B cell (primary cell): ENCODE data around the gene ANKRD35. TPM values are rescaled to one million over a fixed set of nuclear protein-coding genes. Genes with fewer than 3 reads are reported as not detected.
A peak's percentile ranks its signal among the peaks of the same experiment; 100 is the strongest.

ENCODE experiments used
- ATAC-seq: fragments of 200-7000 bp; cut with Tn5 transposase; one replicate; pipeline ENCODE4 v1.10.0; 2021; ENCODE audit warnings: low read depth, mild to moderate bottlenecking, moderate number of reproducible peaks, moderate library complexity
- CTCF ChIA-PET: fragments of 350-600 bp; sonication (Branson Sonifier 250); formaldehyde crosslinking; loops from one replicate; lab custom pipeline; 2021; ENCODE audit warnings: antibody characterized with exemption, inconsistent platforms; lab: Charles Lee
- POLR2A ChIA-PET: fragments of 350-600 bp; sonication (Branson Sonifier 250); formaldehyde crosslinking; loops from one replicate; lab custom pipeline; 2021; ENCODE audit warnings: antibody characterized with exemption; lab: Charles Lee
- DNase-seq: peaks from one replicate; pipeline ENCODE4 v3.0.0; 2013
- H2AFZ ChIP-seq: 2 replicates; pipeline ENCODE4 v1.6.1; 2012; ENCODE audit warnings: mild to moderate bottlenecking, low read depth, low read length; ENCODE audit not compliant: insufficient read depth, poor library complexity, severe bottlenecking
- H3K27ac ChIP-seq, 2 donors: 1 replicate in 1 of 2; 2 replicates in 1 of 2; pipeline ENCODE4 v1.5.1; 2012 to 2013; ENCODE audit warnings: low read length in 2 of 2, mild to moderate bottlenecking in 2 of 2, moderate library complexity in 1 of 2
- H3K27me3 ChIP-seq, 4 experiments: fragments of 200-600 bp in 1 of 4; sonication (generic) in 1 of 4; replicated peaks in 1 of 4; 1 replicate in 2 of 4; 2 replicates in 2 of 4; pipeline versions ENCODE4 v1.6.1 to v1.7.0; 2013 to 2016; ENCODE audit warnings: low read length in 3 of 4, mild to moderate bottlenecking in 2 of 4, mixed read lengths in 1 of 4, moderate library complexity in 1 of 4; ENCODE audit not compliant: insufficient read depth in 4 of 4, control insufficient read depth in 3 of 4; ENCODE audit errors: control extremely low read depth in 1 of 4
- H3K36me3 ChIP-seq, 2 experiments: replicated peaks in 1 of 2; 1 replicate in 1 of 2; 2 replicates in 1 of 2; pipeline versions ENCODE4 v1.6.1 to v1.7.1; 2013; ENCODE audit warnings: low read length in 1 of 2; ENCODE audit not compliant: insufficient read depth in 2 of 2, control insufficient read depth in 1 of 2; ENCODE audit errors: control extremely low read depth in 1 of 2, extremely low read depth in 1 of 2
- H3K4me1 ChIP-seq, 2 donors: fragments of 200-600 bp in 1 of 2; sonication (generic) in 1 of 2; 1 replicate in 1 of 2; 2 replicates in 1 of 2; pipeline versions ENCODE4 v1.5.1 to v1.6.1; 2013 to 2017; ENCODE audit warnings: low read length in 2 of 2; ENCODE audit not compliant: control insufficient read depth in 2 of 2, insufficient read depth in 2 of 2
- H3K4me2 ChIP-seq: replicated peaks from 2 replicates; pipeline ENCODE3; 2012; ENCODE audit warnings: mild to moderate bottlenecking, low read depth, low read length; ENCODE audit not compliant: poor library complexity, severe bottlenecking
- H3K4me3 ChIP-seq, 5 experiments: fragments of 200-600 bp in 1 of 5; sonication (generic) in 1 of 5; 1 replicate in 3 of 5; 2 replicates in 2 of 5; pipeline versions ENCODE4 v1.5.1 to v1.7.0; 2011 to 2016; ENCODE audit warnings: low read length in 4 of 5, mild to moderate bottlenecking in 4 of 5, low read depth in 2 of 5, control low read depth in 1 of 5, moderate library complexity in 1 of 5; ENCODE audit not compliant: insufficient read depth in 1 of 5; ENCODE audit errors: control extremely low read depth in 1 of 5, extremely low read depth in 1 of 5
- H3K79me2 ChIP-seq: fragments of 200-600 bp; sonication (generic); one replicate; pipeline ENCODE4 v1.6.0; 2016; ENCODE audit warnings: low read length; ENCODE audit not compliant: control insufficient read depth, insufficient read depth
- H3K9ac ChIP-seq: fragments of 200-600 bp; sonication (generic); 2 replicates; pipeline ENCODE4 v1.6.1; 2017; ENCODE audit warnings: mild to moderate bottlenecking, low read length, moderate library complexity
- H3K9me3 ChIP-seq, 3 donors: one replicate each; pipeline versions ENCODE4 v1.6.1 to v1.7.1; 2013; ENCODE audit warnings: low read length in 2 of 3; ENCODE audit not compliant: control insufficient read depth in 2 of 3, insufficient read depth in 1 of 3; ENCODE audit errors: control extremely low read depth in 1 of 3
- H4K20me1 ChIP-seq: 2 replicates; pipeline ENCODE4 v1.6.0; 2012; ENCODE audit warnings: mild to moderate bottlenecking, low read length; ENCODE audit not compliant: insufficient read depth, control insufficient read depth, poor library complexity, severe bottlenecking
- H3K27ac Mint-ChIP-seq: one replicate; pipeline ENCODE4 v1.8.0; 2021; ENCODE audit warnings: mixed read lengths
- H3K27me3 Mint-ChIP-seq: one replicate; pipeline ENCODE4 v1.8.0; 2021; ENCODE audit warnings: mixed read lengths
- H3K4me1 Mint-ChIP-seq: one replicate; pipeline ENCODE4 v1.8.0; 2021; ENCODE audit warnings: mixed read lengths
- H3K4me3 Mint-ChIP-seq: one replicate; pipeline ENCODE4 v1.8.0; 2021; ENCODE audit warnings: mixed read lengths
- H3K9me3 Mint-ChIP-seq: one replicate; pipeline ENCODE4 v1.8.0; 2022; ENCODE audit warnings: mixed read lengths; ENCODE audit not compliant: insufficient read depth
- CTCF ChIP-seq: fragments of 200-600 bp; IDR thresholded peaks from one replicate; pipeline ENCODE4 v1.8.0; 2022; ENCODE audit warnings: antibody characterized with exemption, mild to moderate bottlenecking
- EZH2 ChIP-seq: IDR thresholded peaks from 2 replicates; pipeline ENCODE4 v1.6.1; 2012; ENCODE audit warnings: borderline replicate concordance, low read depth, mild to moderate bottlenecking, moderate library complexity, low read length; ENCODE audit not compliant: insufficient read depth, poor library complexity, severe bottlenecking
- WGBS: methylation state at CpG from one replicate; pipeline ENCODE4 v1.1.5; 2013; ENCODE audit warnings: missing lambda C conversion rate; ENCODE audit not compliant: insufficient coverage; 5-methylcytosine and 5-hydroxymethylcytosine counted together
- intact Hi-C: fragments of 100-400 bp; cut with micrococcal nuclease; formaldehyde crosslinking; loops from one replicate; pipeline ENCODE4 v1.10.0; 2022
- polyA plus RNA-seq: library from polyadenylated mRNA; depleted of rRNA; stranded (reverse); fragments of >200 nt; gene quantifications from 2 replicates; pipeline ENCODE4 v1.2.3, GENCODE V29; 2012
- total RNA-seq, 2 donors: library from RNA; stranded (reverse); fragments of 120-200 nt in 1 of 2; gene quantifications; 1 replicate in 1 of 2; 2 replicates in 1 of 2; pipeline versions ENCODE4 v1.2.3 to v1.2.4, GENCODE V29; 2013 to 2022

The ANKRD35 gene
- total and polyA plus RNA-seq, 2 donors (not counting 1 experiment from before 2014, with no cell fraction given), result 0.04 TPM; not detected in 1

- peak overlapping the region; percentile 95 for H2AFZ ChIP-seq
- H3K9ac ChIP-seq, result peak overlapping the region; percentile 78
- 2% methylated on average over 4 of the region's 4 CpGs for WGBS
Observed at GRCh38 chr1:145845144-145845513, 40.5 kb downstream of the ANKRD35 start.

More at GRCh38 chr1:145845144-145845513, 40.5 kb downstream of the ANKRD35 start:
- Mint-ChIP-seq H3K4me1 (peaks cover 7% of the 10 kb centered on the region), H3K9me3 (no peaks in the 10 kb centered on the region), H3K4me3 (no peak overlapping the region), H3K27me3 (no peaks in the 10 kb centered on the region), H3K27ac (no peak overlapping the region)
- TF ChIP-seq CTCF (no peak), EZH2 (no peak)
- Histone ChIP-seq H3K27ac (peak overlapping the region; percentile 73 to 76), H3K4me3 (peak overlapping the region; percentile 57 to 85 (median 70)), H3K79me2 (no peaks in the 10 kb centered on the region), H4K20me1 (no peaks in the 10 kb centered on the region), H3K36me3 (peaks cover 18 to 52% of the 10 kb centered on the region in 2 experiments), H3K9me3 (no peaks in the 10 kb centered on the region), H3K4me2 (peak overlapping the region; percentile 96), H3K4me1 (peaks cover 18 to 24% of the 10 kb centered on the region in 2 donors), H3K27me3 (no peaks in the 10 kb centered on the region)
- intact Hi-C loops, result loop anchor here (1.0 to 5.0 kb wide), 6 partner anchors 14 to 168 kb away; partner anchors contain the start of genes ANKRD35, PEX11B, PIAS3 and POLR3C
- ChIA-PET CTCF (interaction anchor here (0.7 to 6.6 kb wide), 33 partner anchors 10 to 193 kb away, joined by 3 to 148 read pairs (median 7); partner anchors contain the start of genes ANKRD34A, ANKRD35, HJV and ITGA10), POLR2A (interaction anchor here (0.7 to 4.1 kb wide), 9 partner anchors 13 to 190 kb away, joined by 3 to 70 read pairs (median 6); partner anchors contain the start of genes ANKRD34A, ANKRD35, PIAS3 and POLR3C)
- DNase-seq (peak; percentile 90), ATAC-seq (peak; percentile 83)
